Smooth muscle cell (in vitro differentiated cells): ENCODE data around the gene PCDH15. TPM values are rescaled to one million over a fixed set of nuclear protein-coding genes. Genes with fewer than 3 reads are reported as not detected.

Source experiments
- DNase-seq: peaks from one replicate; lab custom pipeline; 2025; ENCODE audit not compliant: unreplicated experiment; lab: John Stamatoyannopoulos, UW
- H2AFZ ChIP-seq: fragments of 200-600 bp; sonication (generic); 2 replicates; pipeline ENCODE4 v1.6.0; 2016; ENCODE audit warnings: antibody characterized with exemption, low read depth, mild to moderate bottlenecking
- H3F3A ChIP-seq: fragments of 200-600 bp; sonication (generic); 2 replicates; pipeline ENCODE4 v1.6.0; 2017; ENCODE audit warnings: antibody characterized with exemption, low read depth
- H3K27ac ChIP-seq: fragments of 200-600 bp; sonication (generic); 2 replicates; pipeline ENCODE4 v1.5.1; 2016; ENCODE audit warnings: low read depth, mild to moderate bottlenecking
- H3K27me3 ChIP-seq: fragments of 200-600 bp; sonication (generic); 2 replicates; pipeline ENCODE4 v1.6.1; 2016; ENCODE audit warnings: low read depth, mild to moderate bottlenecking
- H3K36me3 ChIP-seq: fragments of 200-600 bp; sonication (generic); 2 replicates; pipeline ENCODE4 v1.5.1; 2016; ENCODE audit warnings: low read depth
- H3K4me1 ChIP-seq: fragments of 200-600 bp; sonication (generic); 2 replicates; pipeline ENCODE4 v1.5.1; 2016; ENCODE audit warnings: low read depth
- H3K4me2 ChIP-seq: fragments of 200-600 bp; sonication (generic); 2 replicates; pipeline ENCODE4 v1.6.0; 2016; ENCODE audit warnings: mild to moderate bottlenecking
- H3K4me3 ChIP-seq: fragments of 200-600 bp; sonication (generic); 2 replicates; pipeline ENCODE4 v1.5.1; 2016; ENCODE audit warnings: mild to moderate bottlenecking
- H3K79me2 ChIP-seq: fragments of 200-600 bp; sonication (generic); 2 replicates; pipeline ENCODE4 v1.6.0; 2016; ENCODE audit warnings: low read depth, mild to moderate bottlenecking
- H3K9ac ChIP-seq: fragments of 200-600 bp; sonication (generic); 2 replicates; pipeline ENCODE4 v1.6.0; 2016; ENCODE audit warnings: low read depth
- H3K9me3 ChIP-seq: fragments of 200-600 bp; sonication (generic); replicated peaks from 2 replicates; pipeline ENCODE4 v1.5.1; 2016; ENCODE audit warnings: low read depth
- H4K20me1 ChIP-seq: fragments of 200-600 bp; sonication (generic); 2 replicates; pipeline ENCODE4 v1.6.0; 2016; ENCODE audit warnings: low read depth
- CTCF ChIP-seq: fragments of 200-600 bp; sonication (generic); IDR thresholded peaks from 2 replicates; pipeline ENCODE4 v1.5.1; 2017; ENCODE audit warnings: borderline replicate concordance, mild to moderate bottlenecking, antibody characterized with exemption; ENCODE audit not compliant: insufficient read depth, poor library complexity, severe bottlenecking
- WGBS: methylation state at CpG from one replicate; pipeline ENCODE4 v1.1.7; 2016; ENCODE audit warnings: low lambda C conversion rate; 5-methylcytosine and 5-hydroxymethylcytosine counted together
- polyA plus RNA-seq: library from polyadenylated mRNA; unstranded; fragments of >200 nt; fragmentation: Nextera tagmentation; extraction: Ambion mirVana; gene quantifications from 2 replicates; pipeline ENCODE4 v1.2.1, GENCODE V29; 2016
- total RNA-seq: library from RNA; depleted of rRNA; stranded (reverse); fragments of >200 nt; gene quantifications from 2 replicates; pipeline ENCODE4 v1.2.3, GENCODE V29; 2014

The PCDH15 gene
- total and polyA plus RNA-seq, 2 experiments from 2014 or later: not detected

- Histone ChIP-seq H3K36me3 (no peaks in the 10 kb centered on the region), H3K27ac (no peak overlapping the region), H3K27me3 (no peaks in the 10 kb centered on the region), H3K4me1 (no peaks in the 10 kb centered on the region), H2AFZ (no peak overlapping the region), H3K4me3 (no peak overlapping the region), H3K79me2 (no peaks in the 10 kb centered on the region), H4K20me1 (no peaks in the 10 kb centered on the region), H3K4me2 (no peak overlapping the region), H3K9ac (no peak overlapping the region), H3K9me3 (no peaks in the 10 kb centered on the region), H3F3A (no peaks in the 10 kb centered on the region)
- no peak for DNase-seq
- TF ChIP-seq CTCF: no peak
- 98% methylated on average over 2 of the region's 2 CpGs for WGBS
Observed at GRCh38 chr10:54259104-54259503, 541.9 kb downstream of the PCDH15 start.

- 92% methylated on average over 4 of the region's 4 CpGs for WGBS
- Histone ChIP-seq H3F3A (no peaks in the 10 kb centered on the region), H4K20me1 (no peaks in the 10 kb centered on the region), H3K9ac (no peak overlapping the region), H3K36me3 (no peaks in the 10 kb centered on the region), H3K9me3 (no peaks in the 10 kb centered on the region), H3K4me3 (no peak overlapping the region), H3K79me2 (no peaks in the 10 kb centered on the region), H3K27me3 (no peaks in the 10 kb centered on the region), H2AFZ (no peak overlapping the region), H3K4me1 (no peaks in the 10 kb centered on the region), H3K27ac (no peak overlapping the region), H3K4me2 (no peak overlapping the region)
- DNase-seq: no peak
- TF ChIP-seq CTCF: no peak
Observed at GRCh38 chr10:54234832-54235231, 566.2 kb downstream of the PCDH15 start.

GRCh38 chr10:54203401-54203800, 597.6 kb downstream of the PCDH15 start:
- Histone ChIP-seq H4K20me1 (no peaks in the 10 kb centered on the region), H3K27me3 (no peaks in the 10 kb centered on the region), H2AFZ (no peak overlapping the region), H3K27ac (no peak overlapping the region), H3K9ac (no peak overlapping the region), H3K4me3 (no peak overlapping the region), H3K4me1 (no peaks in the 10 kb centered on the region), H3F3A (no peaks in the 10 kb centered on the region), H3K4me2 (no peak overlapping the region), H3K79me2 (no peaks in the 10 kb centered on the region), H3K9me3 (no peaks in the 10 kb centered on the region), H3K36me3 (no peaks in the 10 kb centered on the region)
- TF ChIP-seq CTCF: no peak
- no peak for DNase-seq
- 92% methylated on average over 2 of the region's 2 CpGs for WGBS

- Histone ChIP-seq H3K36me3 (no peaks in the 10 kb centered on the region), H3K4me1 (no peaks in the 10 kb centered on the region), H3K9me3 (no peaks in the 10 kb centered on the region), H3K9ac (no peak overlapping the region), H4K20me1 (no peaks in the 10 kb centered on the region), H3K4me3 (no peak overlapping the region), H2AFZ (no peak overlapping the region), H3K4me2 (no peak overlapping the region), H3K27me3 (no peaks in the 10 kb centered on the region), H3F3A (no peaks in the 10 kb centered on the region), H3K27ac (no peak overlapping the region), H3K79me2 (no peaks in the 10 kb centered on the region)
- no peak for DNase-seq
- WGBS: 50% methylated on average over 3 of the region's 3 CpGs
- no peak for TF ChIP-seq CTCF
Observed at GRCh38 chr10:54198051-54198450, 603.0 kb downstream of the PCDH15 start.
